HG02885 (cell line): Measurements from ENCODE around the gene TTC9C.
"Not testable (repeated sequence)": the region's sequence is repeated elsewhere in the genome, so short reads cannot be mapped to it uniquely, and the experiment has no call there.

Experiments used
- ATAC-seq: cut with Tn5 transposase; IDR thresholded peaks from one replicate; pipeline ENCODE4 v1.9.1; 2021; ENCODE audit warnings: mild to moderate bottlenecking; ENCODE audit not compliant: unreplicated experiment, poor library complexity

Gene TTC9C, protein sequence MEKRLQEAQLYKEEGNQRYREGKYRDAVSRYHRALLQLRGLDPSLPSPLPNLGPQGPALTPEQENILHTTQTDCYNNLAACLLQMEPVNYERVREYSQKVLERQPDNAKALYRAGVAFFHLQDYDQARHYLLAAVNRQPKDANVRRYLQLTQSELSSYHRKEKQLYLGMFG

DNA sequence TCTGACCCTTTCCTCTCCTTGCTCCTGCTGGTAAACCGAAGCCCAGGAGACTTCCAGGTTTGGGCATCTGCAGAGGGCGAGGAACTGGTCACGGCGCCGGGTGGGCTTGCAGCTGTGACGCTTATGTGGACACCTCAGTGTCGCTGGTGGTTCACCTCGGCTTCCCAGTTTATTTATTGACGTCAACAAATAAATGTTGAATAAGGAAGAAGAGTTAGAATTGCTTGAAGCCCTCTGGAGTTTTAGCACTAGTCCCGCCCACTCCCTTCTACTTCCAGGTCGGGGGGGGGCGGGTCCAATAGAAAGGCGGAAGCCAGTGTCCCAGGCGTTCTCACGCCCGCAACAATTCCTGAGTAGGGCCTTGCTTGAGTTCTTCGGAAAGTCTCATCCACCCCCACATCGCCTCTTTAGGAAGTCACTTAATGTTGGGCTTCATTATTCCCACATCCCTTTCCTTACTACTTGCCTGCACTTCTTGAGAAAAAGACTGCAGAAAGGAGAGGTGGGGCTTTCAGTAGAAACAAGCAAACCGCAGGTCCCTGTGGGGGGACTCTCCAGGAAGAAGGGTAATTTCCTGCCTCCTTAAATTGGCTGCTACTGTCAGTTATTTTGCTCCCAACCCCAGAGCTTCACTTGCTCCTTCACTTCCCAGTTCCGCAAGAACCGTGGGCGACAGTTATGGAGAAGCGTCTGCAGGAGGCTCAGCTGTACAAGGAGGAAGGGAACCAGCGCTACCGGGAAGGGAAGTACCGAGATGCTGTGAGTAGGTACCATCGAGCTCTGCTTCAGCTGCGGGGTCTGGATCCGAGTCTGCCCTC, at the start of gene TTC9C:
TSS of gene TTC9C (plus strand) at position 316 of the 818 bp plus-strand sequence. CDS start at position 679, 363 bp downstream.
- ATAC-seq = peak; percentile 13

DNA sequence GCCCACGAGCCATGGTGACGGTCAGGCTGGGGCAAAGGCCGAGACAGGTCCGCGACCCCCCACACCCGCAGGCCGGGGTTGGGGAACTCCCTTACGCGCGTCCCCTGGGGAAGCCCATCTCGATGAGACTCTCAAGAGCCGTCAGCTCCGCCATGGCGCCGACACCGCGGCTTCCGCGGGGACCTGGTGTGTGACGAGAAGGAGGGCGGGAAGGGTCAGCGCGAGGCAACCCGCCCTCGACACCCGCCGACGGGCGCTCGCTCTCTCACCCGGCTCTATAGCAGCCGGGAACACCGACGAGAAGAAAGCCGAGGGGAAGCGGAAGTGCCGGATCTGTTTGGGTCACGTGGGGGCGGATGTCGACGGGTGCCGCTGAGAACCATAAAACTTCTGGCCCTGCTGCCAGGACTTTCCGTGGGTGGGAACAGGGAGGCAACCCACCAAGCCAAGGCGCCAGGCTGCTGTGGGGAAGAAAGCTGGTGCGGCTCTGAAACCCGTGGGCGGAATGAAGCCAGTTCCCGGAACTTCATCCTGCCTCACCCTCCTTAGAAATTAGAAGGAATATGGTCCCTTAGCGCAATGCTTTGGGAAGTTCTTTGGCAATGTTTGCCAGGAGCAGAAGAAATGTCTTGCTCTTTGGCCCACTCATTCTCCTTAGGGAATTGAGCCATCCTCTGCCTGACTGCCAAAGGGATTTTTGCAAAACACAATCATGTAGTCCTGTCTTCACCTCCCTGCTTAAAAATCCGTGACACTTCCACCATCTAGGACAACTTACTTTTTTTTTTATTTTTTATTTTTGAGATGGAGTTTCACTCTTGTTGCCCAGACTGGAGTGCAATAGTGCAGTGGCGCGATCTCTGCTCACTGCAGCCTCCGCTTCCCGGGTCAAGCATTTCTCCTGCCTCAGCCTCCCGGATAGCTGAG, 49.3 kb upstream of the TTC9C start, which contains the start of gene UBXN1:
TSS of gene UBXN1 (minus strand) at position 304 of the 927 bp plus-strand sequence. CDS start at position 154, 150 bp downstream.
- ATAC-seq = peak; percentile 73

- ATAC-seq = peak; percentile 72
Measured at GRCh38 chr11:62680825-62681240, 47.5 kb upstream of the TTC9C start.

- ATAC-seq = no peak
Measured at GRCh38 chr11:62682518-62682917, 45.8 kb upstream of the TTC9C start.

GRCh38 chr11:62687508-62688396, 40.5 kb upstream of the TTC9C start:
- ATAC-seq = no peak

GRCh38 chr11:62688491-62688890, 39.8 kb upstream of the TTC9C start:
- no peak for ATAC-seq

GRCh38 chr11:62689421-62690183, 38.7 kb upstream of the TTC9C start, which contains the start of gene LRRN4CL:
TSS of gene LRRN4CL (minus strand) at chr11:62689530. CDS start at chr11:62688508, 1,022 bp downstream.
- no peak for ATAC-seq

DNA sequence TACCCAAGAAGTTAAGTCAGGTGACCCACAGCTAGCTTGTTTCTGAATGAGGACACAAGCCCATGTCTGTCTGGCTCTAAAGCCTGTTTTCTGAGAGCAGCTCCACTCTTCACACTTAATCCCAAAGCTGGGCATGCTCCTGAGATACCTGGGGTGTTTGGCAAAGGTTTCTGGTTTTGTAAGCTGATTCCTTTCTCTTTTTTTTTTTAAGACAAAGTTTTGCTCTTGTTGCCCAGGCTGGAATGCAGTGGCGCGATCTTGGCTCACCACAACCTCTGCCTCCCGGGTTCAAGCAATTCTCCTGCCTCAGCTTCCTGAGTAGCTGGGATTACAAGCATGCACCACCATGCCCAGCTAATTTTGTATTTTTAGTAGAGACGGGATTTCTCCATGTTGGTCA, 34.7 kb upstream of the TTC9C start:
- not testable (repeated sequence) for ATAC-seq

DNA sequence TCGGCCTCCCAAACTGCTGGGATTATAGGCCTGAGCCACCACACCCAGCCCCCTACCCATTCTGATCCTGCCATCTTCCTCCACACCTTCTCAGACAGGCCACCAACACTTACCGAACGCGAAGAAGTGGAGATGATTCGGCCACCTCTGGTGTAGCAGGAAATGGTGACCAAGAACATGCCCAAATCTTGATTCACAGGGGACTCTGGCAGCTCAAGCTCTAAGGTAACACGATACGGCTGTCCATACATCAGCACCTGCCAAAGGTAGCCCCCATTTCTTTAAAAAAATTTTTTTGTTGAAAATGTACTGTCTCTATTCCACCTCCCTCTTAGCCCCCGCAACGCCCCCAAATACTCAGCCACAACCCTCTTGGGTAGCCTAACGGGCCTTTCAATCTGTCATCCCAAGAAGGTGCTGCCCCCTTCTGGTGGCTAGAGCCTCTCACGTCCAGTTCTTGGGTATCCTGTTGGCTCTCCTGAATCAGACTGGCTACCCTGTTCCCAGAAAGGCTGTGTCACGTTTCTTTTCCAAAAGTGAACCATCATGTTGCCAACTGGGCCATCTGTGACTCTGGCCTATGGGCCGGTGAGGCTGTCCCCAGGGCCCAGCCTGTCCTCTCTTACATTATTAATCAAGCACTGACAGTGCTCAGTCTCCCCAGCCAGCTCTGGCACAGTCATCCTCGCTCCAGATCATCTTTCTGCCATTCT, 33.7 kb upstream of the TTC9C start:
- ATAC-seq = no peak

DNA sequence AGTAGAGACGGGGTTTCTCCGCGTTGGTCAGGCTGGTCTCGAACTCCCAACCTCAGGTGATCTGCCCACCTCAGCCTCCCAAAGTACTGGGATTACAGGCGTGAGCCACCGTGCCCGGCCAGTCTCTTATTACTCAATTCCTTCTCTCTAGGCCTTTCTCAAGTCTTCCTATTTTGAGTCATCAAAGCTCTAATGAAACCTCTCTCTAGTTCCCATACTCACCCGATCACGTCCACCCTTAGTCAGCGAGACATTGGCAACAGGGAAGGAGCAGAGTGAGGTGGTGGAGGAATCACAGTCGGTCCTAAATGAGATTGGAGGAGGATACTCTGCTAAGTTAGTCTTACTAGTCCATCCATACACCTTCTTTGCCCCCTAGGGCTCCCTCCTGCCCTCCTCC, 26.0 kb upstream of the TTC9C start:
- ATAC-seq = no peak

- not testable (repeated sequence) for ATAC-seq
Measured at GRCh38 chr11:62703921-62704320, 24.4 kb upstream of the TTC9C start.

- no peak for ATAC-seq
Measured at GRCh38 chr11:62705413-62705812, 22.9 kb upstream of the TTC9C start.

GRCh38 chr11:62705880-62706849, 22.1 kb upstream of the TTC9C start:
- ATAC-seq = peak; percentile 71

DNA sequence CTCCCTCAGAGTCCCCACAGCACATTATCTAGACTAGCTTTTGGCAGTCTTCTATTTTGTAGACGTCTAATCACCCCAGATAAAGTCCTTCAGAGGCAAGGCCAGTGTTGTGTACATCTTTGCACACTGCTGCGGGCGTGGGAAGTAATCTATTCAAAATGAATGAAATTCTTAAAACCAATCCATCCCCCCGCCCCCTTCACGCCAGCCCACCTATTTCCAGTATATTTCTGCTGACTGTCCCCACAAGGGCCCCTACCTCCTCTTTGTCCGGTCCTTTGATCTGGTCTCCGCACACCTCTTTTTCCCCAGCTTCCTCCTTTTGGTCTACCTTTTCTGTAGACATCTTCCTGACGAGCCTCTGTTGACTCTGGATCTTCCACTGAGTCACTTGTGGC, 21.4 kb upstream of the TTC9C start:
- no peak for ATAC-seq

DNA sequence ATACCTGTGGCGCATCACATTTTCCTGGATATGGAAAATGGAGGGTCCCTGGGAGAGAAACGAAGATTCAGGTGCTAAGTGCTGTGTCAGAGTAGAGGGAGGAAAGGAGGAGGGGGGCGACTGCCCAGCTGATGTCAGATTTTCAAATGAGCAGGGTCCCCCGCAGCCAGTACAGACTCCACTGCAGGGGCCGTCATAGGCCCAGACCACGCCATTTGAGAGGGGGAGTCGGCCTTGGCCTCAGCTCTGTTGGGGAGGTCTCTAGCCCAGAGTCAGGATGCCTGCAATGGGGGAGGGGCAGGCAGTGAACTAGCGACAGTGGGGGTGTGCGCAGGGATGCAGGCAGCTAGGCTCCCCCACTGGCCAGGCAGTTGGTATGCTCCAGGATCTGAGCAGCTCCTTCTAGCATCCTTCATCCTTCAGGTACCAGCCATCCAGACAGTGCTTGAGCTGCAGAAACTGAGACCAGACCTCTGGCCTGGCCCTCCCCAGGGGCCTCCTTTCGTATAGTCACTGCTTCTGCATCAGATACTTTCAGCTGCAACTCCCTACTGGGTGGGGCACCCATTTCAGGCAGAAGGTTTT, 20.9 kb upstream of the TTC9C start, which contains the start of the genes BSCL2 and GNG3:
TSS of gene BSCL2 (minus strand) at position 148 of the 585 bp plus-strand sequence. CDS start 229 bp downstream, outside the sequence.
TSS of gene GNG3 (plus strand) at position 400 of the 585 bp plus-strand sequence. CDS start 620 bp downstream, outside the sequence.
- no peak for ATAC-seq

- no peak for ATAC-seq
Measured at GRCh38 chr11:62708392-62708791, 19.9 kb upstream of the TTC9C start.
